ENCODE results near the gene PAQR8.

The PAQR8 gene

DNA sequence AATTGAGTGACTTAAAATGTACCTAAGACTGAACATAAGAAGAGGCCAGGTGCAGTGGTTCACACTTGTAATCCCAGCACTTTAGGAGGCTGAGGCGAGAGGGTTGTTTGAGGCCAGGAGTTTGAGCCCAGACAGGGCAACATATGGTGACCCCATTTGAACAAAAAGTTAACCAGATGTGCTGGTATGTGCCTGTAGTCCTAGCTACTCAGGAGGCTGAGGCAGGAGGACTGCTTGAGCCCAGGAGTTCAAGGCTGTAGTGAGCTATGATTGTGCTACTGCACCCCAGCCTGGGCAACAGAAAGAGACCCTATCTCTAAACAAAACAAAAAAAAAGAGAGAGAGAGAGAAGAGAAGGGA lies 10.1 kb upstream of the PAQR8 start:
- no peak for DNase-seq

GRCh38 chr6:52352239-52353018 lies 9.5 kb upstream of the PAQR8 start:
- DNase-seq = no peak

DNA sequence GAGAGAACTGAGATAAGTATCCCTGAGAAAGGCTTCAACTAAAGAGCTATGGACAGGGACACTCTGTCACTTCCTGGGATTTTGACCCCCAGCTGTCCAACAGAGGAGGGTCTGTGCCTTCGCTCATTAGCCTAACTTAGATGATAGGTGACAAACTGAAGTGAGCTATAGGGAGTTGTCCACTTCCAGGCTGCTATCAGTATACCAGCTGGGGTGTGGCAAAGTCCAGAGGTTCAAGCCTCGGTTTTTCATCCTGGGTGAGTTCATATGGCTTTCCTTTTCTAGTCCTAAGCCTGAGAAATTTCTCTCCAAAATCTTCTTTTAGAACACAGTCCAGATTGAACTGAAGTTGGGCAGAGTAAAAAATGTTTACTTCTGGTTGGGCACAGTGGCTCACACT lies 5.9 kb upstream of the PAQR8 start:
- no peak for DNase-seq

- no peak for DNase-seq
Measured at GRCh38 chr6:52359403-52359802, 2.5 kb upstream of the PAQR8 start.

GRCh38 chr6:52360028-52360427 lies 1.9 kb upstream of the PAQR8 start:
- no peak for DNase-seq

DNA sequence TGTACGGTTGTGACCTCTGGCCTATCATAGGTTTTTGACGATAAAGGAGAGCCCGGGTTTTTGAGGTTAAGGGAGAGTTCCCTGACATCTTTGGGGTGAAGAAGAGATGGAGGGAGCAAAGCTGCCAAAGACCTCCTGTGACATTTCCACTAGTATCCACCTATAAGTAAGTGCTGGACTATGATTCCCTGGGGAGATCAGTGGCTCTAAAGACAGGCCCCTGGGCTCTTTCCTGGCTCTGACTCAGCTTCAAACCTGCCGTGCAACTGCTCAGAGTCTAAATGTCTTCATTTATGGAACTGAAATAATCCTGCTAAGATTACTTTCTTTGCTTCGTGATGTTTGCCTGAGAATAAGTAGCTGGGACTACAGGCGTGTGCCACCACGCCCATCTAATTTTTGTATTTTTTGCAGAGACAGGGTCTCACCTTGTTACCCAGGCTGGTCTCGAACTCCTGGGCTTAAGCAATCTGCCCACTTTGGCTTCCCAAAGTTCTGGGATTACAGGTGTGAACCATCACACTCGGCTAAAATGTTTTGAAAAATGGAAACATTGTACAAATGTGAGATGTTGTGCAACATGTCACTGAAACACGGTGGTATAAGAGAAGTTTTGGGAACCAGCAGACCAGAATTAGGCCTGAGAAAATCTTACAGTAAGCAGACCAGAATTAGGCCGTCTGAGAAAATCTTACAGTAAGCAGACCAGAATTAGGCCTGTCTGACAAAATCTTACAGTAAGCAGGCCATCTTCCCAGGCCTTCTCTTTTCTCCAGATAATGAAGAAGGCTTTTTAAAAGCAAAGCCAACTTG lies 1.1 kb upstream of the PAQR8 start:
- no peak for DNase-seq

GRCh38 chr6:52361414-52361944 lies 472 bp upstream of the PAQR8 start:
- no peak for DNase-seq

GRCh38 chr6:52362443-52363227 lies 684 bp downstream of the PAQR8 start:
- DNase-seq = peak; percentile 5

DNA sequence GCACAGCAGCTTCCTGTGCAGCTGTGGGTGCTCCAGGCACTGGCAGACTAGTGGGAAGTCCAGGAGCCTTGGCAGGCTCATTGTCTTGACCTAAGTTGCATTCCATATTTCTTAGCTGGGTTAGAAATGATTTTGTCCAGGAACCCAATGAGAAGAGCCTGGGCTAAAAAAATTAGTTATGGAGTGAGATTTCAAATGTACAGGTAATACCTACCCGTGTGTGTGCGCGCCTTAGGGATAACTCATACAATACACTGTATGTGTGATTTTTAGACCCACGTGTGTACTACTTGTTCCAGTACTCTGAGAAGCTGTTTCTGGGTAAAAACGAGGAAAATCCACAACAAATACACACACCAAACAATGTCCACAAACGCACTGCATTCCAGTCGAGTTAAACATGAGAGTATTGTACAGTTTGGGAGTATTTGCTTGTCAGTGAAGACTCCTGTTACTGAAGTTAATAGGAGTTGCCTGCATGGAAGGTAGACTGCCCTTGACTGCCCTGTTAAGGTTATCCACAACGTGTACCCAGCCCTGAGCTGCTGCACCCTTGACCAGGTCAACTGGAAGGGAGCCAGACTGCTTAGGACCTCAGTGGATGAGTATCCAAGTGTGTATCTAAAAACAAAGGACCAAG lies 1.4 kb downstream of the PAQR8 start:
- DNase-seq = no peak

GRCh38 chr6:52364480-52365166 lies 2.7 kb downstream of the PAQR8 start:
- DNase-seq = no peak

GRCh38 chr6:52365317-52365716 lies 3.4 kb downstream of the PAQR8 start:
- DNase-seq = no peak

- no peak for DNase-seq
Measured at GRCh38 chr6:52365866-52366540, 4.1 kb downstream of the PAQR8 start.

GRCh38 chr6:52368002-52368401 lies 6.1 kb downstream of the PAQR8 start:
- no peak for DNase-seq

DNA sequence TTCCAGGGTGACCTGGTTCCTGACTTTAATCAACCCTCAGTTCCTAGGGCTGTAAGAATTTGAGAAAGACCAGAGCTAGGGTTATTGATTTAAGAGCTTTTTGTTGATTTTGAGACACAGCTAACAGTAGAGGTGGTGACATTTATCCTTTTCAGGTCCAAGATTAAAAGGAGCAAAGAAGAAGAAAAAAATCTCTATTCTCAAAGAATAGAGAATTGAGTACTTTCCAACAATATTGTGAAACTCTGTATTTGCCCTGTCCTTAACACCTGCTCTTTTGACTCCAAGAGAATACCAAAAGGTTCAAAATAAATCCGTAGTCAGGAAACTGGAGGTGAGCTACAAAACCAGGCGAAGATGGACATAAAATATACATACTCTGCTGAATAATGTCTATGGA lies 7.3 kb downstream of the PAQR8 start:
- no peak for DNase-seq

DNA sequence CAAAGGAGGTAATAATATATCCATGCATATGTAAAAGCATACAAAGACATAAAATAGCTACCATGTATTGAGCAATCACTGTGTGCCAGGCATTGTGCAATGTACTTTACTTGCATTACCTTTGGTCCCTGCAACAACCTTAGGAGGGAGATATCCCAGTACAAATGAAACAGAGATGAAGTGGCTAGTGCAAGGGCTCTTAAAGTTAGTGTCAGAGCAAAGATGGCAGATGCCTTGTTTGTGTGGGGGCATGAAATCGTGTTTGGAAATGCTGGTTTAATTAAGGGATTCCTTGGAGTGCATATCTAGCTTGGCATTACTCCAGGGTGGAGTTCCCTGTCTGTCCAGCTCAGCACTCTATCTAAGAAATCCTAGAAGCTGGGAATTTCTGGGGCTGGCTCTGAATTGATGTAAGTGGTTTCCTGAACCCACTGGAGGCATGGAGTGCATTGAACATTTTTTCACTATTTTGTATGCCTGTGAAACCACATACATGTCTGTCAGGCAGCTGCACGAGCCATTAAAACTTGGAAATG lies 9.8 kb downstream of the PAQR8 start:
- no peak for DNase-seq

- no peak for DNase-seq
Measured at GRCh38 chr6:52373151-52373690, 11.3 kb downstream of the PAQR8 start.

GRCh38 chr6:52374247-52374646 lies 12.3 kb downstream of the PAQR8 start:
- DNase-seq = no peak

DNA sequence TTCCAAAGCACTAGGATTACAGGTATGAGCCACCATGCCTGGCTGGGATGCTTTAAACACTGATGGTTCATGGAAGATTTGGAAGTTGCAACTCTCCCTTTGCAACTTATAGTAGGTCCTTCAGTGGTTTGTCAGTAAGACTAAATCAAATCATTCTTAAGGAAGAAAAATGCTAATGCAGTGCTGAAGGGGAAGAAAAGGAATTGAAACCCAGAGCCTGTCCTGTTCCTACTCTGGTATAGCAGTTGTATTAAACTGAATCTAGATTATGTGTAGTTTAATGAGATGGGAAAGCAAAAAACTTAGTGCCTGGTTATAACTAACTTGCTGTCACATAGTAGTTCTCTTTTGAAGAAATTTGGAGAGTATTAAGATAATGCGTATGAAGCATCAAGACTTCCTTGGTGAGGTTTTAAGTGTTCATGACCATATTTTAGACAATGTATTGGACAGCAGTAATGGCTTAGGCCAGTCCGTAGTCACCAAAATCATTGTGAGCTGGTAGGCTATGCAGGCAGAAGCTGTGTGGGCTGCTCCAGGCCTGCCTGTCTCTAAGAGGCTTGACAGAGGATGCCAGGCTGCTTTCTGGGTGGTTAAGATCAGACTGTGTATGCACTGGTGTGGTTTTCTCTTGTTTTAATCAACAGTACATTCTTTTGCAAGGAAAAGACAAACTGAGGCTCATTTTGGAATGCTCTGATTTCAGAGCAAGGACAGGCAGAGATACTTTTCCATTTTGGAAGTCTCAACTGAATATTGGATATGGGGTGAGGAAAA lies 14.0 kb downstream of the PAQR8 start:
- no peak for DNase-seq

GRCh38 chr6:52376763-52377162 lies 14.8 kb downstream of the PAQR8 start:
- no peak for DNase-seq

GRCh38 chr6:52377538-52378221 lies 15.7 kb downstream of the PAQR8 start:
- no peak for DNase-seq
